GM18499 (cell line): ENCODE results near the gene IMP4.

Experiments used
- ATAC-seq: cut with Tn5 transposase; IDR thresholded peaks from one replicate; pipeline ENCODE4 v1.9.1; 2021; ENCODE audit warnings: moderate number of reproducible peaks; ENCODE audit not compliant: insufficient read depth, unreplicated experiment

IMP4 gene

GRCh38 chr2:130391872-130392670 is 49.4 kb downstream of the IMP4 start:
- ATAC-seq = no peak

- no peak for ATAC-seq
Measured at GRCh38 chr2:130393318-130393910, 50.7 kb downstream of the IMP4 start.
